Thyroid gland (tissue), 4 donors: ENCODE data around the gene KIF12.

Source experiments
- POLR2A ChIP-seq, 2 donors: fragments of 450-650 bp; IDR thresholded peaks; one replicate each; pipeline ENCODE4 v1.6.1; 2017; ENCODE audit warnings: antibody characterized with exemption in 2 of 2, mild to moderate bottlenecking in 2 of 2, moderate library complexity in 1 of 2
- TF ChIP-seq, protein P1 (sequence below), 6 experiments: fragments of 200-600 bp in 3 of 6; fragments of 450-650 bp in 3 of 6; sonication (generic) in 3 of 6; IDR thresholded peaks; one replicate each; pipeline ENCODE4 v1.5.1; 2016 to 2019; ENCODE audit warnings: antibody characterized with exemption in 6 of 6, mild to moderate bottlenecking in 2 of 6, inconsistent platforms in 1 of 6, moderate library complexity in 1 of 6

DNA sequence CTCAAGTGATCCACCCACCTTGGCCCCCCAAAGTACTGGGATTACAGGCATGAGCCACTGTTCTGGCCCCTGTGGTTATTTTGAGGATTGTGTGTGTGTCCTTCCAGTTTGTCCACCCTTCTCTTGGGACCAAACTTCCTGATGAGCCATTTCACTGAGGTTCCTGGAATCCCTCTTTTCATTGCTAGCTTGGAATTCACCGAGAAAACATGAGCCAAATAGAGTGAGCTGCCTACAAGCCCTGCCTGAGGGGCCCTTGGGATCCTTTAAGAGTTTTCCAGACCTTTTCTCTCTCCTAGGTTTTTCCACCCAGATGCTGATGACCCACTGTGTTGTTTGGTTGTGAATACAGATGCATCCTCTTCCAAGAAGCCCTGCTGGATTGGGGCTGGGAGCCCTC, 13.2 kb upstream of the KIF12 start:
- TF ChIP-seq, protein P1, sequence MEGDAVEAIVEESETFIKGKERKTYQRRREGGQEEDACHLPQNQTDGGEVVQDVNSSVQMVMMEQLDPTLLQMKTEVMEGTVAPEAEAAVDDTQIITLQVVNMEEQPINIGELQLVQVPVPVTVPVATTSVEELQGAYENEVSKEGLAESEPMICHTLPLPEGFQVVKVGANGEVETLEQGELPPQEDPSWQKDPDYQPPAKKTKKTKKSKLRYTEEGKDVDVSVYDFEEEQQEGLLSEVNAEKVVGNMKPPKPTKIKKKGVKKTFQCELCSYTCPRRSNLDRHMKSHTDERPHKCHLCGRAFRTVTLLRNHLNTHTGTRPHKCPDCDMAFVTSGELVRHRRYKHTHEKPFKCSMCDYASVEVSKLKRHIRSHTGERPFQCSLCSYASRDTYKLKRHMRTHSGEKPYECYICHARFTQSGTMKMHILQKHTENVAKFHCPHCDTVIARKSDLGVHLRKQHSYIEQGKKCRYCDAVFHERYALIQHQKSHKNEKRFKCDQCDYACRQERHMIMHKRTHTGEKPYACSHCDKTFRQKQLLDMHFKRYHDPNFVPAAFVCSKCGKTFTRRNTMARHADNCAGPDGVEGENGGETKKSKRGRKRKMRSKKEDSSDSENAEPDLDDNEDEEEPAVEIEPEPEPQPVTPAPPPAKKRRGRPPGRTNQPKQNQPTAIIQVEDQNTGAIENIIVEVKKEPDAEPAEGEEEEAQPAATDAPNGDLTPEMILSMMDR (IDR thresholded peaks at IDR 0.05), result no peak
- no peak for TF ChIP-seq POLR2A (IDR thresholded peaks at IDR 0.05)
